Endothelial cell of umbilical vein (primary cell): ENCODE results near the gene OGG1. TPM values are rescaled to one million over a fixed set of nuclear protein-coding genes. Genes with fewer than 3 reads are reported as not detected.

Source experiments
- BruUV-seq: library from RNA; stranded (reverse); fragments of 400-500 nt; replicated peaks from 2 replicates; lab custom pipeline; 2021; lab: Mats Ljungman, UMichigan
- CTCF ChIA-PET: fragments of 300-600, 350-600 bp; sonication (Branson Sonifier 250); formaldehyde crosslinking; loops from one replicate; lab custom pipeline; 2021; ENCODE audit warnings: antibody characterized with exemption, inconsistent platforms; lab: Charles Lee
- POLR2A ChIA-PET: fragments of 300-600, 350-600 bp; sonication (Branson Sonifier 250); formaldehyde crosslinking; loops from one replicate; lab custom pipeline; 2021; ENCODE audit warnings: antibody characterized with exemption, inconsistent platforms; lab: Charles Lee
- DNase-seq: peaks from one replicate; pipeline ENCODE4 v3.0.0-alpha.2; 2011; ENCODE audit warnings: low read depth, low spot score
- FAIRE-seq: peaks from 2 replicates; lab custom pipeline; 2011; peaks lifted over from hg19 to GRCh38; lab: Jason Lieb, UNC
- H2AFZ ChIP-seq: 2 replicates; pipeline ENCODE4 v1.6.0; 2012; ENCODE audit warnings: low read depth, low read length, control low read depth, inconsistent platforms
- H3K27ac ChIP-seq: 2 replicates; pipeline ENCODE4 v1.5.1; 2011; ENCODE audit warnings: low read depth, mild to moderate bottlenecking, control low read depth, low read length, moderate library complexity; ENCODE audit not compliant: insufficient read depth
- H3K27me3 ChIP-seq, 2 experiments: 2 replicates each; pipeline versions ENCODE4 v1.6.0 to v1.6.1; 2011; ENCODE audit warnings: low read length in 2 of 2, mixed read lengths in 1 of 2; ENCODE audit not compliant: control insufficient read depth in 2 of 2, insufficient read depth in 2 of 2
- H3K36me3 ChIP-seq, 2 experiments: 2 replicates in 1 of 2; 3 replicates in 1 of 2; pipeline ENCODE4 v1.5.1; 2011; ENCODE audit warnings: low read length in 2 of 2, mild to moderate bottlenecking in 1 of 2, moderate library complexity in 1 of 2; ENCODE audit not compliant: control insufficient read depth in 2 of 2, insufficient read depth in 2 of 2; ENCODE audit errors: extremely low read depth in 1 of 2
- H3K4me1 ChIP-seq: 3 replicates; pipeline ENCODE4 v1.5.1; 2011; ENCODE audit warnings: mild to moderate bottlenecking, low read length; ENCODE audit not compliant: control insufficient read depth, insufficient read depth; ENCODE audit errors: extremely low read depth
- H3K4me2 ChIP-seq: 2 replicates; pipeline ENCODE4 v1.6.1; 2011; ENCODE audit warnings: low read length, control low read depth, mixed read lengths; ENCODE audit not compliant: insufficient read depth
- H3K4me3 ChIP-seq, 3 experiments: fragments of 200-600 bp in 1 of 3; sonication (generic), shearing (Covaris generic) in 1 of 3; replicated peaks in 1 of 3; 2 replicates each; pipeline ENCODE4 v1.5.1; 2011 to 2016; ENCODE audit warnings: control low read depth in 3 of 3, low read length in 3 of 3, mild to moderate bottlenecking in 2 of 3, inconsistent platforms in 1 of 3, low read depth in 1 of 3, moderate library complexity in 1 of 3; ENCODE audit not compliant: insufficient read depth in 1 of 3
- H3K79me2 ChIP-seq: 2 replicates; pipeline ENCODE4 v1.6.0; 2012; ENCODE audit warnings: low read length, inconsistent platforms; ENCODE audit not compliant: control insufficient read depth, insufficient read depth
- H3K9ac ChIP-seq: replicated peaks from 2 replicates; pipeline ENCODE3; 2011; ENCODE audit warnings: low read length, control low read depth; ENCODE audit not compliant: insufficient read depth; ENCODE audit errors: extremely low read depth
- H3K9me1 ChIP-seq: replicated peaks from 3 replicates; pipeline ENCODE4 v1.6.0; 2011; ENCODE audit warnings: mild to moderate bottlenecking, low read length; ENCODE audit not compliant: control insufficient read depth, insufficient read depth; ENCODE audit errors: extremely low read depth
- H3K9me3 ChIP-seq: replicated peaks from 2 replicates; pipeline ENCODE4 v1.5.1; 2012; ENCODE audit warnings: low read length, inconsistent platforms; ENCODE audit not compliant: control insufficient read depth, insufficient read depth
- H4K20me1 ChIP-seq: replicated peaks from 2 replicates; pipeline ENCODE3; 2011; ENCODE audit warnings: mild to moderate bottlenecking, low read length; ENCODE audit not compliant: control insufficient read depth, insufficient read depth; ENCODE audit errors: extremely low read depth
- EZH2 ChIP-seq: IDR thresholded peaks from 2 replicates; pipeline ENCODE4 v1.6.1; 2012; ENCODE audit warnings: borderline replicate concordance, low read depth, mild to moderate bottlenecking, moderate library complexity, low read length, inconsistent platforms; ENCODE audit not compliant: severe bottlenecking
- FOS ChIP-seq: IDR thresholded peaks from 2 replicates; pipeline ENCODE4 v1.6.1; 2011; ENCODE audit warnings: mild to moderate bottlenecking, low read length, moderate library complexity, borderline replicate concordance; ENCODE audit not compliant: insufficient read depth
- GATA2 ChIP-seq: IDR thresholded peaks from 2 replicates; pipeline ENCODE4 v1.7.0; 2011; ENCODE audit warnings: low read depth, mild to moderate bottlenecking, moderate library complexity, mixed read lengths, low read length; ENCODE audit not compliant: insufficient read length, insufficient read depth
- JUN ChIP-seq: IDR thresholded peaks from 2 replicates; pipeline ENCODE4 v1.6.1; 2011; ENCODE audit warnings: borderline replicate concordance, low read depth; ENCODE audit not compliant: insufficient read length, insufficient read depth
- MYC ChIP-seq: IDR thresholded peaks from one replicate; pipeline ENCODE4 v1.6.1; 2011; ENCODE audit warnings: mild to moderate bottlenecking, low read depth, low read length
- POLR2A ChIP-seq: IDR thresholded peaks from 2 replicates; pipeline ENCODE4 v1.6.1; 2012; ENCODE audit warnings: low read depth, mild to moderate bottlenecking, control low read depth, low read length
- dilution Hi-C: fragments of 300-500 bp; cut with MboI; formaldehyde crosslinking; loops from one replicate; pipeline ENCODE4 v1.15.0; 2019; ENCODE audit warnings: low sequenced_read_pairs; ENCODE audit not compliant: extremely low pct_ligation_motif_present
- intact Hi-C: fragments of 100-400 bp; cut with micrococcal nuclease; formaldehyde crosslinking; loops from one replicate; pipeline ENCODE4 v1.10.0; 2022
- polyA plus RNA-seq, 4 experiments: library from polyadenylated mRNA; depleted of rRNA in 3 of 4; stranded (reverse) in 3 of 4; unstranded in 1 of 4; fragments of >200 nt; gene quantifications; 2 replicates each; pipeline versions ENCODE4 v1.2.1 to v1.2.3, GENCODE V29; 2011 to 2012; ENCODE audit warnings: missing spikeins in 1 of 4
- total RNA-seq: library from RNA; stranded (reverse); gene quantifications from 2 replicates; pipeline ENCODE4 v1.2.3, GENCODE V29; 2021
- TF ChIP-seq, protein P1 (sequence below), 2 donors: IDR thresholded peaks; 1 replicate in 1 of 2; 2 replicates in 1 of 2; pipeline ENCODE4 v1.5.1; 2011; ENCODE audit warnings: low read length in 2 of 2, mild to moderate bottlenecking in 2 of 2, moderate library complexity in 2 of 2, control low read depth in 1 of 2, inconsistent platforms in 1 of 2, low read depth in 1 of 2; ENCODE audit not compliant: insufficient read depth in 1 of 2; ENCODE audit errors: extremely low read depth in 1 of 2

OGG1 gene
- total and polyA plus RNA-seq, 2 donors (not counting 3 experiments of a cell fraction or from before 2014, with no cell fraction given): 24.1 to 32.1 TPM

DNA sequence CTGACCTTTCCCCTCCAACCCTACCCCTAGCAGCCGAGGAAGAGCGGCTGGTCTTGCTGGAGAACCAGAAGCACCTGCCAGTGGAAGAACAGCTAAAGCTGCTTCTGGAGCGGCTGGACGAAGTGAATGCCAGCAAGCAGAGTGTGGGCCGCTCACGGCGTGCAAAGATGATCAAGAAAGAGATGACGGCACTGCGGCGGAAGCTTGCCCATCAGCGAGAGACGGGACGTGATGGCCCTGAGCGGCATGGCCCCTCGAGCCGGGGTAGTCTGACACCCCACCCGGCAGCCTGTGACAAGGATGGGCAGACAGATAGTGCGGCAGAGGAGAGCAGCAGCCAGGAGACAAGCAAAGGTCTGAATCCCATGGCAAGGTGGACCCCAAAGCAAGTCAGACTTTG lies 6.2 kb upstream of the OGG1 start:
- CTCF ChIA-PET: no interaction called here
- BruUV-seq: no TSS peak
- TF ChIP-seq GATA2: no peak
- no peak for TF ChIP-seq POLR2A
- intact Hi-C loops: no loop called here
- Histone ChIP-seq H4K20me1 (no peaks in the 10 kb centered on the region), H3K9ac (no peak overlapping the region), H3K79me2 (no peaks in the 10 kb centered on the region), H3K27me3 (no peaks in the 10 kb centered on the region), H3K36me3 (peaks cover 37 to 84% of the 10 kb centered on the region in 2 experiments), H3K4me2 (no peak overlapping the region), H2AFZ (no peak overlapping the region), H3K9me3 (no peaks in the 10 kb centered on the region), H3K4me1 (peaks cover 16% of the 10 kb centered on the region), H3K9me1 (no peaks in the 10 kb centered on the region), H3K27ac (no peak overlapping the region), H3K4me3 (no peak overlapping the region)
- no peak for DNase-seq
- POLR2A ChIA-PET: no interaction called here
- no peak for FAIRE-seq
- dilution Hi-C loops: no loop called here

DNA sequence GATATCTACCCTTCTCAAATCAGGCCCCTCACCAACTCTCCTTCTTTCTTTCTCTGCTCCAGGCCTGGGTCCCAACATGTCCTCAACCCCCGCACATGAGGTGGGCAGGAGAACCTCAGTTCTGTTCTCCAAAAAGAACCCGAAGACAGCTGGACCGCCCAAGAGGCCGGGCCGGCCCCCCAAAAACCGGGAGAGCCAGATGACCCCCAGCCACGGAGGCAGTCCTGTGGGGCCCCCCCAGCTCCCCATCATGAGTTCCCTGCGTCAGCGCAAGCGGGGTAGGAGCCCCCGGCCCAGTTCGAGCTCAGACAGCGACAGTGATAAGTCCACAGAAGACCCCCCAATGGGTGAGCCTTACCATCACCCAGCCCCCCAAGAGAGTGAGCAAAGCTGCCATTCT lies 5.6 kb upstream of the OGG1 start:
- dilution Hi-C loops: no loop called here
- CTCF ChIA-PET: interaction anchor here (1.1 kb wide), 1 partner anchor 13 kb away, joined by 3 read pairs; the partner anchor contains the start of gene BRPF1
- no peaks in the 10 kb centered on the region for H3K79me2 ChIP-seq

More for the DNA sequence above, 5.6 kb upstream of the OGG1 start:
- no peak overlapping the region for H3K27ac ChIP-seq
- no peaks in the 10 kb centered on the region for H3K9me3 ChIP-seq
- POLR2A ChIA-PET: interaction anchor here (0.7 kb wide), 1 partner anchor 43 kb away, joined by 8 read pairs; no protein-coding TSS in a partner anchor
- peaks cover 34 to 79% of the 10 kb centered on the region in 2 experiments for H3K36me3 ChIP-seq
- no peak overlapping the region for H3K4me3 ChIP-seq
- no peak overlapping the region for H2AFZ ChIP-seq
- no peak overlapping the region for H3K4me2 ChIP-seq
- no peaks in the 10 kb centered on the region for H4K20me1 ChIP-seq
- DNase-seq (no peak), FAIRE-seq (no peak)
- H3K9me1 ChIP-seq: no peaks in the 10 kb centered on the region
- TF ChIP-seq JUN: no peak
- no peak for TF ChIP-seq MYC
- no peak for TF ChIP-seq FOS
- TF ChIP-seq POLR2A: no peak
- TF ChIP-seq GATA2: no peak
- TF ChIP-seq, protein P1, sequence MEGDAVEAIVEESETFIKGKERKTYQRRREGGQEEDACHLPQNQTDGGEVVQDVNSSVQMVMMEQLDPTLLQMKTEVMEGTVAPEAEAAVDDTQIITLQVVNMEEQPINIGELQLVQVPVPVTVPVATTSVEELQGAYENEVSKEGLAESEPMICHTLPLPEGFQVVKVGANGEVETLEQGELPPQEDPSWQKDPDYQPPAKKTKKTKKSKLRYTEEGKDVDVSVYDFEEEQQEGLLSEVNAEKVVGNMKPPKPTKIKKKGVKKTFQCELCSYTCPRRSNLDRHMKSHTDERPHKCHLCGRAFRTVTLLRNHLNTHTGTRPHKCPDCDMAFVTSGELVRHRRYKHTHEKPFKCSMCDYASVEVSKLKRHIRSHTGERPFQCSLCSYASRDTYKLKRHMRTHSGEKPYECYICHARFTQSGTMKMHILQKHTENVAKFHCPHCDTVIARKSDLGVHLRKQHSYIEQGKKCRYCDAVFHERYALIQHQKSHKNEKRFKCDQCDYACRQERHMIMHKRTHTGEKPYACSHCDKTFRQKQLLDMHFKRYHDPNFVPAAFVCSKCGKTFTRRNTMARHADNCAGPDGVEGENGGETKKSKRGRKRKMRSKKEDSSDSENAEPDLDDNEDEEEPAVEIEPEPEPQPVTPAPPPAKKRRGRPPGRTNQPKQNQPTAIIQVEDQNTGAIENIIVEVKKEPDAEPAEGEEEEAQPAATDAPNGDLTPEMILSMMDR (IDR thresholded peaks at IDR 0.05; ENCODE audit: extremely low read depth in 1 of 2, insufficient read depth in 1 of 2, low read depth in 1 of 2, low read length in 2 of 2): no peak
- TF ChIP-seq EZH2: no peak
- no peak overlapping the region for H3K9ac ChIP-seq
- H3K27me3 ChIP-seq: no peaks in the 10 kb centered on the region
- BruUV-seq: no TSS peak
- intact Hi-C loops: no loop called here
- H3K4me1 ChIP-seq: peaks cover 18% of the 10 kb centered on the region
